HL-60 (cell line): ENCODE data around the gene DLG5.

ENCODE experiments used
- GABPA ChIP-seq: IDR thresholded peaks from 2 replicates; pipeline ENCODE4 v1.6.1; 2012; ENCODE audit warnings: low read depth
- POLR2AphosphoS5 ChIP-seq: IDR thresholded peaks from 2 replicates; pipeline ENCODE4 v1.6.1; 2012; ENCODE audit warnings: low read depth
- REST ChIP-seq: IDR thresholded peaks from 2 replicates; pipeline ENCODE4 v1.6.1; 2012; ENCODE audit warnings: low read depth; ENCODE audit not compliant: insufficient replicate concordance
- SPI1 ChIP-seq: IDR thresholded peaks from 2 replicates; pipeline ENCODE4 v1.6.1; 2012; ENCODE audit warnings: low read depth, mild to moderate bottlenecking, borderline replicate concordance
- TF ChIP-seq, protein P1 (sequence below): IDR thresholded peaks from one replicate; pipeline ENCODE4 v1.5.1; 2011; ENCODE audit warnings: low read length, control low read depth, inconsistent platforms; ENCODE audit not compliant: insufficient read depth

DNA sequence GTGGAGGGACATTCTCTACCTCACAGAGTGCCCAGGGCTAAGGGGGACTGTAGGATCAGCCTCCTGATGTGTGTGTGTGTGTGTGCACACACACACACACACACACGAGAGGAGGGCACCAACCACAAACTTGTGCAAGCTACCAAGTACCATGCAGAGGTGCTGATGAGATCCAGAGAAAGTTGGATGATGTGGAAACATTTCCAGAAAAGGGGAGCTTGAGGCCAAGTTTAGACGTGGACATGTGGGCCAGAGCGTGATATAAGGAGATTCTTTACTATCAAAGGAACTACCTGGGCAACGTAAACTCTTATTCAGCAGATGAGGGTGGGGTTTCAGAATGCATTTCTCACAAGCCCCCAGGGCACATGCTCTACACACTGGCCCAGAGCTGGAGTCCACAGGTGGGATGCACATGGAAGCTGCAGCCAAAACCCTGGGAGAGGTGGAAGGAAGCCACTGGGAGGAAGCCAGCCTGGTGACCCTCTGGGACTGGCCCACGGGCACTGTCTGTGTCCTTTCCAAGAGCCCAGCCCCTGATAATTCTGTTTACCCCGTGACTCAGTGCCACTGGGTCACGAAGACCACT lies 53.5 kb downstream of the DLG5 start:
- TF ChIP-seq, protein P1, sequence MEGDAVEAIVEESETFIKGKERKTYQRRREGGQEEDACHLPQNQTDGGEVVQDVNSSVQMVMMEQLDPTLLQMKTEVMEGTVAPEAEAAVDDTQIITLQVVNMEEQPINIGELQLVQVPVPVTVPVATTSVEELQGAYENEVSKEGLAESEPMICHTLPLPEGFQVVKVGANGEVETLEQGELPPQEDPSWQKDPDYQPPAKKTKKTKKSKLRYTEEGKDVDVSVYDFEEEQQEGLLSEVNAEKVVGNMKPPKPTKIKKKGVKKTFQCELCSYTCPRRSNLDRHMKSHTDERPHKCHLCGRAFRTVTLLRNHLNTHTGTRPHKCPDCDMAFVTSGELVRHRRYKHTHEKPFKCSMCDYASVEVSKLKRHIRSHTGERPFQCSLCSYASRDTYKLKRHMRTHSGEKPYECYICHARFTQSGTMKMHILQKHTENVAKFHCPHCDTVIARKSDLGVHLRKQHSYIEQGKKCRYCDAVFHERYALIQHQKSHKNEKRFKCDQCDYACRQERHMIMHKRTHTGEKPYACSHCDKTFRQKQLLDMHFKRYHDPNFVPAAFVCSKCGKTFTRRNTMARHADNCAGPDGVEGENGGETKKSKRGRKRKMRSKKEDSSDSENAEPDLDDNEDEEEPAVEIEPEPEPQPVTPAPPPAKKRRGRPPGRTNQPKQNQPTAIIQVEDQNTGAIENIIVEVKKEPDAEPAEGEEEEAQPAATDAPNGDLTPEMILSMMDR, result no peak
- TF ChIP-seq POLR2AphosphoS5 (no peak), REST (no peak), GABPA (no peak), SPI1 (no peak)
